WTC11 (cell line): Measurements from ENCODE around the gene BICC1.

Experiments used
- AFF4 ChIP-seq: sonication (generic); formaldehyde crosslinking; IDR thresholded peaks from 2 replicates; pipeline ENCODE4 v1.8.1; 2023; ENCODE audit warnings: mild to moderate bottlenecking, missing genetic modification reagents, borderline replicate concordance
- ATF3 ChIP-seq: sonication (generic); formaldehyde crosslinking; conservative IDR thresholded peaks from 2 replicates; pipeline ENCODE4 v1.8.1; 2022; ENCODE audit warnings: mild to moderate bottlenecking, missing genetic modification reagents
- CTCF ChIP-seq: fragments of 200-600 bp; IDR thresholded peaks from 2 replicates; pipeline ENCODE4 v1.8.0; 2022; ENCODE audit warnings: antibody characterized with exemption
- E2F1 ChIP-seq: sonication (generic); formaldehyde crosslinking; IDR thresholded peaks from 2 replicates; pipeline ENCODE4 v1.8.0; 2022; ENCODE audit warnings: mild to moderate bottlenecking, missing genetic modification reagents
- ERG ChIP-seq: fragments of 250-450 bp; sonication (Bioruptor Pico); IDR thresholded peaks from 2 replicates; pipeline ENCODE4 v1.8.0; 2021; ENCODE audit warnings: mild to moderate bottlenecking
- GABPB1 ChIP-seq: sonication (generic); formaldehyde crosslinking; IDR thresholded peaks from 2 replicates; pipeline ENCODE4 v1.8.1; 2023; ENCODE audit warnings: mild to moderate bottlenecking, missing genetic modification reagents
- IRF2 ChIP-seq: sonication (generic); formaldehyde crosslinking; IDR thresholded peaks from 2 replicates; pipeline ENCODE4 v1.8.0; 2022; ENCODE audit warnings: low read depth, missing genetic modification reagents, borderline replicate concordance
- SP1 ChIP-seq: sonication (generic); formaldehyde crosslinking; conservative IDR thresholded peaks from 2 replicates; pipeline ENCODE4 v1.8.1; 2022; ENCODE audit warnings: missing genetic modification reagents
- TEAD1 ChIP-seq: sonication (generic); formaldehyde crosslinking; IDR thresholded peaks from 2 replicates; pipeline ENCODE4 v1.8.0; 2022; ENCODE audit warnings: mild to moderate bottlenecking, missing genetic modification reagents
- TEAD4 ChIP-seq: sonication (generic); formaldehyde crosslinking; IDR thresholded peaks from 2 replicates; pipeline ENCODE4 v1.8.0; 2022; ENCODE audit warnings: mild to moderate bottlenecking, missing genetic modification reagents
- USF1 ChIP-seq: sonication (generic); formaldehyde crosslinking; IDR thresholded peaks from 2 replicates; pipeline ENCODE4 v1.8.0; 2022; ENCODE audit warnings: mild to moderate bottlenecking, missing genetic modification reagents
- ZNF121 ChIP-seq: sonication (generic); formaldehyde crosslinking; IDR thresholded peaks from 2 replicates; pipeline ENCODE4 v1.8.0; 2023; ENCODE audit warnings: missing genetic modification reagents
- TF ChIP-seq, protein P1 (sequence below): sonication (generic); formaldehyde crosslinking; IDR thresholded peaks from 2 replicates; pipeline ENCODE4 v1.8.0; 2023; ENCODE audit warnings: missing genetic modification reagents, mild to moderate bottlenecking, borderline replicate concordance

- TF ChIP-seq TEAD4 (CRISPR knock-in tag) (no peak), ATF3 (CRISPR knock-in tag) (no peak), GABPB1 (CRISPR knock-in tag) (no peak), USF1 (CRISPR knock-in tag) (no peak), TEAD1 (no peak), CTCF (no peak), IRF2 (CRISPR knock-in tag) (no peak), AFF4 (no peak), ERG (CRISPR knock-in tag) (no peak), E2F1 (CRISPR knock-in tag) (no peak), SP1 (CRISPR knock-in tag) (no peak), ZNF121 (CRISPR knock-in tag) (no peak)
- TF ChIP-seq, protein P1, sequence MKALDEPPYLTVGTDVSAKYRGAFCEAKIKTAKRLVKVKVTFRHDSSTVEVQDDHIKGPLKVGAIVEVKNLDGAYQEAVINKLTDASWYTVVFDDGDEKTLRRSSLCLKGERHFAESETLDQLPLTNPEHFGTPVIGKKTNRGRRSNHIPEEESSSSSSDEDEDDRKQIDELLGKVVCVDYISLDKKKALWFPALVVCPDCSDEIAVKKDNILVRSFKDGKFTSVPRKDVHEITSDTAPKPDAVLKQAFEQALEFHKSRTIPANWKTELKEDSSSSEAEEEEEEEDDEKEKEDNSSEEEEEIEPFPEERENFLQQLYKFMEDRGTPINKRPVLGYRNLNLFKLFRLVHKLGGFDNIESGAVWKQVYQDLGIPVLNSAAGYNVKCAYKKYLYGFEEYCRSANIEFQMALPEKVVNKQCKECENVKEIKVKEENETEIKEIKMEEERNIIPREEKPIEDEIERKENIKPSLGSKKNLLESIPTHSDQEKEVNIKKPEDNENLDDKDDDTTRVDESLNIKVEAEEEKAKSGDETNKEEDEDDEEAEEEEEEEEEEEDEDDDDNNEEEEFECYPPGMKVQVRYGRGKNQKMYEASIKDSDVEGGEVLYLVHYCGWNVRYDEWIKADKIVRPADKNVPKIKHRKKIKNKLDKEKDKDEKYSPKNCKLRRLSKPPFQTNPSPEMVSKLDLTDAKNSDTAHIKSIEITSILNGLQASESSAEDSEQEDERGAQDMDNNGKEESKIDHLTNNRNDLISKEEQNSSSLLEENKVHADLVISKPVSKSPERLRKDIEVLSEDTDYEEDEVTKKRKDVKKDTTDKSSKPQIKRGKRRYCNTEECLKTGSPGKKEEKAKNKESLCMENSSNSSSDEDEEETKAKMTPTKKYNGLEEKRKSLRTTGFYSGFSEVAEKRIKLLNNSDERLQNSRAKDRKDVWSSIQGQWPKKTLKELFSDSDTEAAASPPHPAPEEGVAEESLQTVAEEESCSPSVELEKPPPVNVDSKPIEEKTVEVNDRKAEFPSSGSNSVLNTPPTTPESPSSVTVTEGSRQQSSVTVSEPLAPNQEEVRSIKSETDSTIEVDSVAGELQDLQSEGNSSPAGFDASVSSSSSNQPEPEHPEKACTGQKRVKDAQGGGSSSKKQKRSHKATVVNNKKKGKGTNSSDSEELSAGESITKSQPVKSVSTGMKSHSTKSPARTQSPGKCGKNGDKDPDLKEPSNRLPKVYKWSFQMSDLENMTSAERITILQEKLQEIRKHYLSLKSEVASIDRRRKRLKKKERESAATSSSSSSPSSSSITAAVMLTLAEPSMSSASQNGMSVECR (CRISPR knock-in tag) = no peak
Observed at GRCh38 chr10:58735087-58735486, 222.4 kb downstream of the BICC1 start.
